ENCODE data around the gene CABP4. TPM values are rescaled to one million over a fixed set of nuclear protein-coding genes. Genes with fewer than 3 reads are reported as not detected.
A peak's percentile ranks its signal among the peaks of the same experiment; 100 is the strongest.

Gene CABP4
- total RNA-seq, 1 experiment from 2014 or later: not detected

DNA sequence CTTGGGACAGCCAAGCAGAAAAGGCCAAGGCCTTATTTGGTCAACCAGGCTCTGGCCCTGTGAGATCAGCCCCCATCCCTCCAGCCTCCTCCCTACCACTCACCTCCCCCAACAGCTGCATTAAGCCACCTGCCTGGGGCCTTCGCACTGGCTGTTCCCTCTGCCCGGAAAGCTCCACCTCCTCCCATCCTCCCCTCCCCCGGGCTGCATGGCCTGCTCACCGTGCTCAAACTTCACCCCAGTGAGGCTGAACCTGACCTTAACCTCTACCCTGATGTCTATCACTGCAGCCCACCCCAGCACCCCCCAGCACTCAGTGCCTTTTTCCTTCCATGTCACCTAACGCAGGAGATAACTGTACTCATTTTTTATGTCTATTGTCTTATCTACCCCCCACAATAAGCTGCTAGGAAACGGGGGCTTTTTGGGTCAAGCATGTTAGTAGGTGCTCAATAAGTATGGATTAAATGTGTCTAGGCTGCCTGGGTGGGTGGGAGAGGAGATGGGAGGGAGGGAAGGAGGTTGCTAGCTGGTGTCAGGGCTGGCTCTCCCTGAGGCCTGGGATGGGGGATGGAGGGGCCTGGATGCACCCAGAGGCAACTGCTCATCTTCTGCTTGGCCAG lies 18.6 kb upstream of the CABP4 start:
- intact Hi-C loops (cut with micrococcal nuclease): no loop called here
- no peak overlapping the region for H3K9ac ChIP-seq (ENCODE audit: low read length)
- H2AFZ ChIP-seq (ENCODE audit: low read depth, low read length, poor library complexity, severe bottlenecking): no peak overlapping the region
- no peak for ATAC-seq
- H4K20me1 ChIP-seq (ENCODE audit: insufficient read depth): no peaks in the 10 kb centered on the region
- H3K36me3 ChIP-seq (ENCODE audit: control insufficient read depth in 1 of 2, insufficient read depth in 2 of 2, low read length in 2 of 2): peaks cover 9 to 10% of the 10 kb centered on the region in 2 experiments; a peak in 3 of 4 replicates
- no peaks in the 10 kb centered on the region for H3K9me3 ChIP-seq (ENCODE audit: control insufficient read depth in 1 of 2, insufficient read depth in 1 of 2, low read depth in 1 of 2, low read length in 2 of 2)
- ChIA-PET CTCF (no interaction called here), POLR2A (no interaction called here), RAD21 (ENCODE audit: low non-redundant PET in 1 of 2, low total read pairs in 2 of 2, uncharacterized antibody in 2 of 2, unreplicated experiment in 2 of 2) (no interaction called here)
- H3K9me2 ChIP-seq (ENCODE audit: insufficient read depth): no peaks in the 10 kb centered on the region
- H3K4me1 ChIP-seq (ENCODE audit: control insufficient read depth in 1 of 2, insufficient read depth in 2 of 2, low read length in 2 of 2): peaks cover 0 to 16% of the 10 kb centered on the region in 2 experiments; a peak in 3 of 4 replicates
- no peaks in the 10 kb centered on the region for H3K79me2 ChIP-seq (ENCODE audit: insufficient read depth, low read length)
- no peak overlapping the region for H3K4me3 ChIP-seq (replicated peaks in 1 of 2; ENCODE audit: low read depth in 1 of 2, low read length in 2 of 2)
- H3K27ac ChIP-seq (ENCODE audit: low read depth, low read length): peak overlapping the region; percentile 1; the same call in 1 of the 2 replicates
- DNase-seq (ENCODE audit: low read depth, low spot score): no peak
- no peak overlapping the region for H3K4me2 ChIP-seq (ENCODE audit: low read length)
- no TSS peak for BruUV-seq (replicated peaks)
- TF ChIP-seq REST (IDR thresholded peaks at IDR 0.05; ENCODE audit: low read depth): no peak
- no peak for TF ChIP-seq RAD21 (IDR thresholded peaks at IDR 0.05; ENCODE audit: low read depth)
- no peaks in the 10 kb centered on the region for H3K27me3 ChIP-seq (ENCODE audit: insufficient read depth, low read length)

- peak within 1 kb of the TSS; percentile 8; the same call in 1 of the 2 replicates for H3K27ac ChIP-seq (ENCODE audit: low read depth, low read length)
- peaks cover 7 to 10% of the 10 kb centered on the region in 2 experiments; a peak in 3 of 4 replicates for H3K36me3 ChIP-seq (ENCODE audit: control insufficient read depth in 1 of 2, insufficient read depth in 2 of 2, low read length in 2 of 2)
- H3K4me3 ChIP-seq (replicated peaks in 1 of 2; ENCODE audit: low read depth in 1 of 2, low read length in 2 of 2): no peak within 1 kb of the TSS
- H3K4me1 ChIP-seq (ENCODE audit: control insufficient read depth in 1 of 2, insufficient read depth in 2 of 2, low read length in 2 of 2): peaks cover 0 to 20% of the 10 kb centered on the region in 2 experiments; a peak in 3 of 4 replicates
- no peaks in the 10 kb centered on the region for H3K79me2 ChIP-seq (ENCODE audit: insufficient read depth, low read length)
- DNase-seq (ENCODE audit: low read depth, low spot score) (no peak), ATAC-seq (no peak)
- H3K9ac ChIP-seq (ENCODE audit: low read length): no peak within 1 kb of the TSS
- intact Hi-C loops (cut with micrococcal nuclease): no loop called here
- H2AFZ ChIP-seq (ENCODE audit: low read depth, low read length, poor library complexity, severe bottlenecking): no peak within 1 kb of the TSS
- CTCF ChIA-PET: no interaction called here
- BruUV-seq (replicated peaks): no TSS peak
- POLR2A ChIA-PET: interaction anchor here (0.6 kb wide), 1 partner anchor 9 kb away, joined by 4 read pairs; the partner anchor contains the start of gene RPS6KB2
- H3K9me3 ChIP-seq (ENCODE audit: control insufficient read depth in 1 of 2, insufficient read depth in 1 of 2, low read depth in 1 of 2, low read length in 2 of 2): no peaks in the 10 kb centered on the region
- RAD21 ChIA-PET (ENCODE audit: low non-redundant PET in 1 of 2, low total read pairs in 2 of 2, uncharacterized antibody in 2 of 2, unreplicated experiment in 2 of 2): no interaction called here
- no peaks in the 10 kb centered on the region for H3K27me3 ChIP-seq (ENCODE audit: insufficient read depth, low read length)
- no peaks in the 10 kb centered on the region for H4K20me1 ChIP-seq (ENCODE audit: insufficient read depth)
- H3K4me2 ChIP-seq (ENCODE audit: low read length): no peak within 1 kb of the TSS
- H3K9me2 ChIP-seq (ENCODE audit: insufficient read depth): no peaks in the 10 kb centered on the region
- TF ChIP-seq SRF (IDR thresholded peaks at IDR 0.05; ENCODE audit: low read depth) (no peak), CBX3 (IDR thresholded peaks at IDR 0.05; ENCODE audit: low read depth) (no peak), POLR2A (IDR thresholded peaks at IDR 0.05; ENCODE audit: borderline replicate concordance, extremely low read depth, insufficient read depth, insufficient read length) (no peak), YY1 (IDR thresholded peaks at IDR 0.05; ENCODE audit: extremely low read depth, insufficient replicate concordance, low read depth, low read length) (no peak), EGR1 (IDR thresholded peaks at IDR 0.05; ENCODE audit: low read depth) (no peak), ELF1 (IDR thresholded peaks at IDR 0.05; ENCODE audit: borderline replicate concordance, low read depth) (no peak), REST (IDR thresholded peaks at IDR 0.05; ENCODE audit: low read depth) (no peak), JUND (IDR thresholded peaks at IDR 0.05) (no peak), ZNF274 (IDR thresholded peaks at IDR 0.05; ENCODE audit: low read depth, low read length) (no peak)
- TF ChIP-seq, protein P1, sequence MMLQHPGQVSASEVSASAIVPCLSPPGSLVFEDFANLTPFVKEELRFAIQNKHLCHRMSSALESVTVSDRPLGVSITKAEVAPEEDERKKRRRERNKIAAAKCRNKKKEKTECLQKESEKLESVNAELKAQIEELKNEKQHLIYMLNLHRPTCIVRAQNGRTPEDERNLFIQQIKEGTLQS (IDR thresholded peaks at IDR 0.05): no peak
These were observed 17.9 kb upstream of the CABP4 start, which contains the start of gene PTPRCAP for GRCh38 chr11:67437082-67437808. Gene PTPRCAP (minus strand): TSS chr11:67437682. CDS start chr11:67437619, 63 bp downstream.

Data from HCT116 (cell line).